AG08396 (cell line): ENCODE data around the gene ZNF548.
A peak's percentile ranks its signal among the peaks of the same experiment; 100 is the strongest.

Experiments
- DNase-seq: peaks from one replicate; pipeline ENCODE4 v3.0.0; 2012; ENCODE audit warnings: low spot score, mixed read lengths

Gene ZNF548

DNA sequence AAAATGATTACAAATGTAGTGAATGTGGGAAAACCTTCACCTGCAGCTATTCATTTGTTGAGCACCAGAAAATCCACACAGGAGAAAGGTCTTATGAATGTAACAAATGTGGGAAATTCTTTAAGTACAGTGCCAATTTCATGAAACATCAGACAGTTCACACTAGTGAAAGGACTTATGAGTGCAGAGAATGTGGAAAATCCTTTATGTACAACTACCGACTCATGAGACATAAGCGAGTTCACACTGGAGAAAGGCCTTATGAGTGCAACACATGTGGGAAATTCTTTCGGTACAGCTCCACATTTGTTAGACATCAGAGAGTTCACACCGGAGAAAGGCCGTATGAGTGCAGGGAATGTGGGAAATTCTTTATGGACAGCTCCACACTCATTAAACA, 9.2 kb downstream of the ZNF548 start:
- no peak for DNase-seq

DNA sequence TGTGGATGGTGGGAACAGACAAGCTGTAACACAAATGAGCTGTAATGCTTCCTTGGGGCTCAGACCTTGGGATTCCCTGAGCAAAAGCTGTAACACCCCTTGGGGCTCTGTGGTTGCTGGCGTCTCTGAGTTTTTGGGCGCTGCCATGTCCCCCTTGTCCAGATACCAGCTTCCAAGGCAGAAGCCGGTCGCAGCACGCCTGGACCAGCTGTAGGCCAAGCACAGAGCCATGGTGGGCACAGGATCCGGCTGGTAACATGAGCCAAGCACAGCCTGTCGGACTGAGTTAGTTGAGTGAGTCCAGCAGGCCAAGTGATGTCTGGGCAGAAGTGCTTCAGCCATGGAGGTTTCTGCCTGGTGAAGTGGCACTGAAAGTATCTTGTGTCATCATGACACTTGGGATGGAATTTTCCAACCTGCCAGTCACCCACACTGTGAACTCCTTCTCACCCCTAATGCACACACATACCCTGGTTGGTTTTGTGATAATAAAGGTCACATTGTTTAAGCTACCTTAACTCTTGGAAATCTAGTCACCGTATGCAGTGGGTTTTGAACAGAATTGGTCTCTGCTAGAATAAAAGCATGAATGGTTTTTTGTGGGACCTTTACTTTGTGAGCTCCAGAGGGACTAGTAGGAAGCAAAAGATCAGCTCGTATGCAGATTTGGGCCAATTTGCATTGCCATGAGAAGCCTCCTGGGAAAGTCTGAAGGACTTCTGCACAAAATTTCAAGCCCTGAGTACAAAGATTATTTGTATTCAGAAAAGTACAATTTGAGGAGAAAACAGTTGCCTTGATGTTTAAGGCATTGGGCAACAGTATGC, 14.3 kb downstream of the ZNF548 start:
- no peak for DNase-seq

DNA sequence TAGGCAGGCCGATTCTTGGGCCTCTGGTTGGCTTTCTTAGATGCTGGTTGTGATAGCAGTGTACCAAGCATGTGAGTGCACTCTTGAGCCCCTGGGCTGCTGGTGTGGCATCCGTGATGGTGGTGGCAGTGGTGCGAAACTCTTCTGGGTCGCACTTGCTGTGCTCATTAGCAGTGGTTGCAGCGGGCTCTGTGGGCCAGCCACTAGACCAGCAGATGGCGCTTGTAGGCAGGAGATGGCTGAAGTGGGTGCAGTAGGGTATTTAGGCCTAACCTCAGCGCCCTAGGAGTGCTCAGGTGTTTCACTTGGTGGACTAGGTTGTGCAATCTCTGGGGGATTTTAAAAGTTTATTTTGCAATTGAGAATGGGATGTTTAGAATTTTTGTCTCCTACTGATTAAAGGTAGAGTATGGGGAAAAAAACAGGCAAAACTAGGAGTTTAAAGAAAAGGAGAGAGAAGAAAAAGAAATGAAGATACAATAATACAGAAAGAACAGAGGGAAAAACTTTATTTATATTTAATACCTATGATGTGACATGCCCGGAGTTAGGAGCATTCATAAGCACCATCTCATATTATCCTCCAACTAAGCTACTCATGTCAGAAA, 17.0 kb downstream of the ZNF548 start:
- peak; percentile 77 for DNase-seq

DNA sequence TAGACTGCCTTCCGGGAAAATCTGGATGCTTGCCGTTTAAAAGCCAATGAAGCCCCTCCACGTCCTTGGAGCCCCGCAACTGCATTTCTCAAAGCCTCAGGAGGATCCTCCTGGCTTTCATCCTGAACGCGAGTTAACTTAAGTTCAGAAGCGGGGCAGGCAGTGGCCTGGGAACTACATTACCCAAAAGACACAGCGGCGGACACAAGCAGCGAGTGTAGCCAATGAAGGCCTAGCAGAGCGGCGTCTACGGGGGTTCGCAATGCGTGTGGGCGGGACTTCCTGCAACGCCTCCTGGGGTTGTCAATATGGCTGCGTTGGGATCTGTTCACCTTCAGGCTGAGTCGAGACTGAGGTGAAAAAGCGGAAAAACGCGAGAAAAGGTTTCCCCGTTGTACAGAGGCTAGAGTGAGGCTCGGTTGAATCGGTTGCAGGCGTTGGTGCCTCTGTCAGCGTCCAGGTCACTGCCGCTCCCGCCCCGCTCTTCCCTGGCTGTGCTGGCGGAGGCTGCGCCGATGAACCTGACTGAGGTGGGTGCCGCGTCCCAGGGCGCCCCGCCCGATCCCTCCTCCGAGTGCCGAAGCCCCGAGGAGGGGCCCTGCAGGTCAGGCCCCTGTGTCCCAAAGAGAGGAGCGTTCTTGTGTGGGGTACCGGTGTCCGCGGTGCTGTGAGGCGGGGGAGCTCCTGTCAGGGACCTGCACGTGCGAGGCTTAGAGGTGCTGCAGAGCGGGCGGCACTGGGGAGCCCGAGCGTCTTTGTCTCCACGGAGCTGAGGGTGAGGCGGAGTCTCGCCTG, 21.4 kb downstream of the ZNF548 start, which contains the start of gene ZNF17:
TSS of gene ZNF17 (plus strand) at position 285 of the 795 bp plus-strand sequence. CDS start 2,455 bp downstream, outside the sequence.
- DNase-seq, result peak; percentile 94

DNA sequence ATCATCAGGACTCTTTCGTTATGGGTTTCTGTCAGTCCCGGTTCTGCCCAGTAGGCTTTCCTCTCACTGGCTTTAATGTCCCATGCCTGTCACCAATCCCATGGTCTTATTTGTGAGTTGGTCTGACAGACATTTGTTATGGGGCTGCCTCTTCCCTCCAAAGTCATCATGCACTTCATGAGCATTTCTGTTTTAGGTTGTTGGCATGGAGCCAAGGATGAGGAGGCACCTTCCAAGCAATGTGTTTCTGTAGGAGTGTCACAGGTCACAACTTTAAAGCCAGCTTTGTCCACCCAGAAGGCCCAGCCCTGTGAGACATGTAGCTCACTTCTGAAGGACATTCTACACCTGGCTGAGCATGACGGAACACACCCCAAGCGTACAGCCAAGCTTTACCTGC, 29.8 kb downstream of the ZNF548 start:
- DNase-seq, result no peak

DNA sequence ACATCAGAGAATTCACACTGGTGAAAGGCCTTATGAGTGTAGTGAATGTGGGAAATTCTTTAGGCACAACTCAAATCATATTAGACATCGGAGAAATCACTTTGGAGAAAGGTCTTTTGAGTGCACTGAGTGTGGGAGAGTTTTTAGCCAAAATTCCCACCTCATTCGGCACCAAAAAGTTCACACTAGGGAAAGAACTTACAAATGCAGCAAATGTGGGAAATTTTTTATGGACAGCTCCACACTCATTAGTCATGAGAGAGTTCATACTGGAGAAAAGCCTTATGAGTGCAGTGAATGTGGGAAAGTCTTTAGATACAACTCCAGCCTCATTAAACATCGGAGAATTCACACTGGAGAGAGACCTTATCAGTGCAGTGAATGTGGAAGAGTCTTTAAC, 31.4 kb downstream of the ZNF548 start:
- no peak for DNase-seq

DNA sequence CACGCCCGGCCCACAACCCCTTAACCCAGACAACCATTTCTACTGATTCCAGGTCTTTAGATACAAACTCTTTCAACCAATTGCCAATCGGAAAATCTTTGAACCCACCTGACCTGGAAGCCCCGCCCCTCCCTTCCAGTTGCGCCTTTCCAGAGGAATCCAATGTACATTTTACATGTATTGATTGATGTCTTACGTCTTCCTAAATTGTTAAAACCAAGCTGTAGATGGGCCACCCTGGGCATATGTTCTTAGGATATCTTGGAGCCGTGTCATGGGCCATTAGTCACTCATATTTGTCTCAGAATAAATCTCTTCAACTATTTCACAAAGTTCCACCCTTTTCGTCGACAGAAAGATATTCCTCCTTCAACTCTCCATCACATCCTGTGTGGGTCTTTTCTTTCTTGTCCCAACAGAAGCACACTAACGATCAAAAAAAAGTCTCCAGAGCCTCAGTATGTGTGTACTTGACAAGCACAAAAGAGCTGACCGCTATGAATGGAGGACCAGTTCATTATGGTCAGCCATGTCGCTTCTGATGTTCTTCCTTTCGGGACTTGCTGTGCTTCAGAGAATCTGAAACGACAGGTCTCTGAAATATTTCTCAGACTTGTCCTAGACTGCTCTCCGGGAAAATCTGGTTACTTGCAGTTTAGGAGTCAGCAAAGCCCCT, 44.9 kb downstream of the ZNF548 start:
- no peak for DNase-seq

DNA sequence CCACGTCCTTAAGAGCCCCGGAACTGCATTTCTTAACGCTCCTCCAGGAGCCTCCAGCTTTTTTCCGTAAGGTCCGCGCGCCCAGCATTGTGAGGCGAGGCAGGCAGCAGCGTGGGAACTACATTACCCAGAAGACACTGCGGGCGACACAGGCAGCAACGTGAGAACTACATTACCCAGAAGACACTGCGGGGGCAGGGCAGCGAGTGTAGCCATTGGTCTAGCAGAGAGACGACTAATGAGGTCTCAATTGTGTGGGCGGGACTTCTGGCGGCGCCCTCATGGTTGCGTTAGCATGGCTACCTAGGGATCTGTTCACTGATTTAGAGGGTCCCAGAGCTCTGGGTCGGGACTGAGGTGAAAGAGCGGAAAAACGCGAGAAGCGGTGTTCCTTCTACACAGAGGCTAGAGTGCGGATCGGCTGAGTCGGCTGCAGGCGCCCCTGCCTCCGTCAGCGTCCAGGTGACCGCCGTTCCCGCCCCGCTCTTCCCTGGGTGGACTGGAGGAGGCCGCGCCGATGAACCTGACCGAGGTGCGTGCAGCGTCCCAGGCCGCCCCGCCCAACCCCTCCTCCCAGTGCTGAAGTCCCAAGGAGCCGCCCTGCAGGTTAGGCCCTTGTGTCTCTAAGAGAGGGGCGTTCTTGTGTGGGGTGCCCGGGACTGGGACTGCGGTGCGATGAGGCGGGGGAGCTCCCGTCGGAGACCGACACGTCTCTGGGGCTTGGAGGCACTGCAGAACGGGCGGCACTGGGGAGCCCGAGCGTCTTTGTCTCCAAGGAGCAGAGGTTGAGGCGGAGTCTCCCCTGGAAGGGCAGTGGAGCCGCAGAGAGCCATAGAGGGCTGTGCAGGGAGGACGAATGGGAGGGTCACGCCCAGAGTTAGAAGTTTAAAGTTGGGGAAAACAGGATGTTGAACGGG, 45.7 kb downstream of the ZNF548 start, which contains the start of gene ZNF749:
TSS of gene ZNF749 (plus strand) at position 264 of the 917 bp plus-strand sequence. CDS start at position 518, 254 bp downstream.
- DNase-seq, result peak; percentile 97

DNA sequence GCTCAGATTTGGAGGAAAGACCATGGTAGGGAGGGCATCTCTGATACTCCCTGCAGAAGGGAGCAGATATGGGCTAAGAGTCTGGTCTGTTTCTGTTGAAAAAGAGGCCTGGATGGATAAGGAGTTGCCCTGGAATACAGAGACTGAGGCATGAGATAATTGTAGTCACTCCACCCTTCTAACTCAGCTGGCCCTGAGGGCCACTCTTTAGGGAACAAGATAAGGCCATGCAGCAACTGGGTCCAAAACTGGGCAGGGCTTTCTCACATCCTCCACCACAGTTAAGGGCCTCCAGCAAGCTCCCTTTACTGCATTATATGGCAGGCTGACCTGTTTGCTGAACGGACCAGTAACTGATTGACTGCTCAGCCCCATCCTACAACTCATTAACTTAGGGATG, 46.8 kb downstream of the ZNF548 start:
- no peak for DNase-seq

DNA sequence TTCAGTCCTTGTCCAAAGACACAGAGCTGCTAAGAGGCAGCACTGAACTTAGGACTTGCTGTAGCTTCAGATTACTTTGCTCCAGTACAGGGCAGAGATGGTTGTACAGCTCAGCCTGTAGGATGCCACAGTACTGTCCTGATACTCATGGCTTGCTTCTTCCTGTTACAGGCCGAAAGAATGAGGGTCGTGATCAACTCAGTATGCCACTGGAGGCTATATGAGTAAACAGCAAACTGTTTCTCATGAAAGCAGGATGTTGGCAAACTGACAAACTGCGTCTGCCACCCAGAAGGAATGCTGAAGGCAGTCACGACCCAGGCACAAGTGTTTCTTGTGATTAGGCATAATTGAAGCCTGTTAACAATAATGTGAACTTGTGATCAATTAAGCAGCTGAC, 48.3 kb downstream of the ZNF548 start:
- no peak for DNase-seq

DNA sequence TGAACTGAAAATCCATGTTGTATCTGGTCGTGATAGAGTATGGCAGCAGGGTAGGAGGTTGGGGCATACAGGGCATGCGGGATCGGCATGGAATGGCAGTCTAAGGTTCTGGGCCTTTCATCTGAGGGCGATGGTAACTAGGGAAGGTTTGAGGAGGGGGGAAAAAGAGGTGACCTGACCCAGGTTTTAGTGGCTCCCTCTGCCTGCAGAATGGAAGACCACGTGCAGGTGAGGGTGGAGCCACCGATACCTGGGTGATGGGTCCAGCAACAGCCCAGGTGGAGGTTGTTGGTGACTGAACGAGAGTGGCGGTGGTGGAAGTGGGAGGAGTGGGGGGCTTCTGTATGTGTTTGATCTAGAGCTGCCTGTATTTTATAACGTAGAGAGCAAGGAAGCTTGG, 49.3 kb downstream of the ZNF548 start:
- no peak for DNase-seq

DNA sequence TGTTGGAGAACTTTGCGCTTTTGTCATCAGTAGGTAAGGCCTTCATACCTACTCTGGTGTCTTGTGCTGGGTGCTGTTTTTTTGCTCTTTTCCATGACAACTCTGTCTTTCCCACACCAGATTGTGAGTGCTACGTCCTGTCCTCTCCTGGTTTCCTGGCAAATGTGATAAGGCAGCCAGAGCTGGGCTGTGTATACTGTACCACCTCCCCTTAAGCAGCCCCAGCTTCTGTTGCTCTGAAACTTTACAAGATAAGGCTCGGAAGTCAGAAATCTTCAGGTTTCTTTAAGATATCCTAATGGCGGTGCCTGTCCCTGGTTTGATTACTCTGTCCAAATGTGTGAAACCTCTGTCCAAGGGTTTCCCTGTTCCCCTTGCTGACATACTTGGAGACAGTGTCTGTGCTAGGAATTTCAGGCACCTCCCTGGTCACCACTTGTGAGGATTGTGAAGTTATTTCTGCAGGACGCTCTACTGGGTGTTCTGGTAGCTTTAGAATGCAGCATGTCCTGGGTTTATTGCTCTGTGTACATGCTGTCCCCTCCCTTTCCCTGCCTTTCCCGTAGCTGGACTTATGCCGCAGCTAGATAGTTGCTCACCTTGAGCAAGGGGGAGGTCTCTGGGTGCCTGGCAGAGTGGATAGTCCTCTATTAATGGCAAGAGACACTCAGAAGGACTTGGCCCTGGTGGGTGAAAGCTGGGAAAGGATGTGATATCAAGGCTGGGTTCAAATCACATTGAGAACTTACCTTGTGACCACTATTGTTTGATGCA, 52.5 kb downstream of the ZNF548 start:
- no peak for DNase-seq

DNA sequence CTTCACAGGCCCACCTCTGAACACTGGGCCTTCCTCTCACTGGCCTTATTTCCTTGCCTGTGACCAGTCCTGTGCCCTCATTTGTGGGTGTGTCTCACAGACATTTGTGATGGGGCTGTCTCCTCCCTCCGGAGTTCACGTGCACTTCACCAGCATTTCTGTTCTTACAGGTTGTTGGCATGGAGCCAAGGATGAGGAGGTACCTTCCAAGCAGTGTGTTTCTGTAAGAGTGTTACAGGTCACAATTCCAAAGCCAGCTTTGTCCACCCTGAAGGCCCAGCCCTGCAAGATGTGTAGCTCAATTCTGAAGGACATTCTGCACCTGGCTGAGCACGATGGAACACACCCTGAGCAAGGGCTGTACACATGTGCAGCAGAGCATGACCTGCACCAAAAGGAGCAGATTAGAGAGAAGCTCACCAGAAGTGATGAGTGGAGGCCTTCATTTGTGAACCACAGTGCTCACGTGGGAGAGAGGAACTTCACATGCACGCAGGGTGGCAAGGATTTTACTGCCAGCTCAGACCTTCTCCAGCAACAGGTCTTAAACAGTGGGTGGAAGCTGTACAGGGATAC, 53.6 kb downstream of the ZNF548 start:
- no peak for DNase-seq

DNA sequence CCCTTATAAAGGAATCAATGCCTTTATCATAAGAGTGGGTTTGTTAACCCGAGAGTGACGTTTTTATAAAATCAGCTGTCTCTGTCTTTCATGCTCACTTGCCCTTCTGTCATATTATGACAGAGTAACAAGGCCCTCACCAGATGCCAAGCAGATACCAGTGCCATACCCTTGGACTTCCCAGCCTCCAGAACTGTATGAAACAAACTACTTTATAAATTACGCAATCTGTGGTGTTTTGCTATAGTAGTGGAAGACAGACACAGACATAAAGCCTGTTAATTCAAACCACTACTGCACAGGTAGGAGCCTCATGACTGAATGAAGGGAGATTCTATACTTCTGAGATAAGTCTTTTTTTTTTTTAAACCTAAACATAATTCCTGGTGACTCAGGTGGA, 62.7 kb downstream of the ZNF548 start:
- DNase-seq, result no peak
